NCI-H1092 (cell line): Measurements from ENCODE around the gene ALG12.

ENCODE experiments used
- DNase-seq: peaks from one replicate; lab custom pipeline; 2025; lab: John Stamatoyannopoulos, UW

ALG12 gene

GRCh38 chr22:49929994-49930575, 11.8 kb upstream of the ALG12 start:
- DNase-seq = no peak

DNA sequence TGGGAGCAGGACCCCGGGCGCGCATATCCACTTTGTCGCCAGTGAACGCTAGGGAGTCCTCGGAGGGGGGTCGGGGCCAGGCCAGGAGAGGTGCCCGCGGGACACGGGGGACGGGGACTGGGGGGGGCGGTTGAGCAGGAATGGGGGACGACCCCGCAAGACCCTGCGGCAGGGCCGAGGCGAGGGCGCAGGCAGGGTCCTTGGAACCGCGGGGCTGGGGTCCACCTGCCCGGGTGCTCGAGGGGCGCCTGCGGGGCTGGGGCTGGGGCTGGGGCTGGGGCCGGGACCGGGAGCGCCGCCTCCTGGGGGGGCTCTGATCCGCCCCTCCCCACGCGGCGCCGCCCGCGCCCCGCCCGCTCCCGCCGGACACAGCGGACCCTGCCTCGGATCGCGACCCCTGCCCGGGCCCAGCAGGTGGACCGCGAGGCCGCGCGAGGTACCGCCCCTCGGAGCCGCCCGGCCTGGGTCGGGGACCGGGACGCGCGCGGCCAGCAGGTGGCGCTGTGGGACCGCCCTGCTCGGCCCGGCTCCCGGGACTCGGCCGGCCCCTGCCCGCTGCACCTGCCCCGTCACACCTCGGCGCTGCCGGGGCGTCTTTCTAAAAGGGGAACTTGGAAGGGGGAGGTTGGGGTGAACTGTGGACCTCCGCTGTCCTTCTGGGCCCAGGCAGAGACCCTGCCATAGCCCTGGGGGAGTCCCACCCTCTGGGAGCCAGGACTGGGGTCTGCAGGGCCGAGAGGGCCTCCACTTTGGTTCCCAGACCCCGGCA, 11.2 kb upstream of the ALG12 start:
- DNase-seq = no peak

DNA sequence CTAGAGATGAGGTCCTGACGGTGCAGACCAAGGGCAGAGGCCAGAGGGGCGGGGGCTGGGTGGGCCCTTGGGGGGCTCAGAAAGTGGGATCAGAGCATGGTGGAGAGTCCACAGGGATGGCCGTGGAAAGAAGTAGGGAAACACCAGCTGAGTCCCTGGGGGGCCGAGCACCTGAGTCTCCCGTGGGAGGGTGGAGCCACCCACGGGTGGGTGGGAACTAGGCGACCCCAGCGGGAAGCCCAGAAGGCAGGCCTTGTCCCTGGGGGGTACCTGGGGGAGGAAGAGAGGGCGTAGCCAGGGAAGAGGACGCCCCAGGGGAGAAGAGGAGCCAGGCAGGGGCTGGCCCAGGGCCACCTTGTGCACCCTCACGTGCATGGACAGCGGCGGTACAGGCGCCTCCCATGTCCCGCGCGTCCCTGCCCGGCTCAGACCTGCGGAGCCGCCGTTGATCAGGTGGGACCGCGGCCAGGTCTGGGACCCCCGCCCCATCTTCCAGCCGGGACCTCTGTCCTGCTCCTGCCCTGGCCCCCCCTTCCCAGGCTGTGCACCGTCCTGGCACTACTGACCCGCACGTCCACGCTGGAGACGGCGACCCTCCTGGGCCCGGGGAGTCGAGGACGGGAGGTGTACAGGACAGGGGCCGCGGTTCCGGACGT, 10.4 kb upstream of the ALG12 start:
- no peak for DNase-seq

DNA sequence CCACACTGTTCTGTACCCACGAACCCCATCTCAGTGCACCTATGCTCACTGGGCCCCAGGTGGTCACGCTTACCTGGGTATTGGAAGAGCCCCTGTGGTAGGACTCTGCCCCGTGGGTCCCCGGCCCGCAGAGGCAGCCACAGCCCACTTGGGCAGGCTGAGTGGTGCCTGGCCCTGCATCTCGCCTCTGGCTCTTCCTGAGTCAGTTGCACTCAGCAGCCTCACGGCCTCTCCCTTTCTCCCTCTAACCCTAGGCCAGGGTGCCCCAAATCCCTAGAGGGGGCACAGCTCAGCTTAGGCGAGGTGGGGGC, 9.9 kb upstream of the ALG12 start:
- no peak for DNase-seq

DNA sequence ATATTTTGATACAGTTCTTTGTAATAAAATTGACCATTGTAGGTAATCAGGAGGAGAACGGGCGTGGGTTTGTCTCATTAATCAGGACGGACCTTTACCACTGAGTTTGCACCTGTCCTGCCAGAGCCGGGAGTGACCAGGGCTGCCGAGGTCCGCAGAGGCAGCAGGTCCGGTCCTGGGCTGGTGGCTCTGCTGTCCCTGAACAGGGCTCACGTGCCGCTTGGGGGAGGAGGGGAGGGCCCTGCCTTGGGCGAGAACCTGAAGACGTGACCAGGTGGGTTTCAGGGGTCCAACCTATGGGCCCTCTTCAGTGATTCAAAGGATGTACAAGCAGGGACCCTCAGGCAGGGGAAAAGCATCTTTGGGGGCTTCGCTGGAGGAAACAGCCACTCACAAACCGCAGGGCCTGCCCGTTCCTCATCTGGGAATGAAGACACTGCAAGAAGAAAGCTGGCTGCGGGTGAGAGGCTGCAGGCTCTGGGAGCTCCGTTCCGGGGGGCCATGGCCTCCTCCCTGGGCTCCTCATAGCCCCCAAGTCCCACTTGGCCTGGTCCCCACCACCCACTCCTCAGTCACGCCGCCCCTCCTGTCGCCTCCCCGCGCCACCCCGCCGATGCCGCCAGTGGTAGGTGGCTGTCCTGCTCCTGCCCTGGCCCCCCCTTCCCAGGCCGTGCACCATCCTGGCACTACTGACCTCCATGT, 9.4 kb upstream of the ALG12 start:
- no peak for DNase-seq

DNA sequence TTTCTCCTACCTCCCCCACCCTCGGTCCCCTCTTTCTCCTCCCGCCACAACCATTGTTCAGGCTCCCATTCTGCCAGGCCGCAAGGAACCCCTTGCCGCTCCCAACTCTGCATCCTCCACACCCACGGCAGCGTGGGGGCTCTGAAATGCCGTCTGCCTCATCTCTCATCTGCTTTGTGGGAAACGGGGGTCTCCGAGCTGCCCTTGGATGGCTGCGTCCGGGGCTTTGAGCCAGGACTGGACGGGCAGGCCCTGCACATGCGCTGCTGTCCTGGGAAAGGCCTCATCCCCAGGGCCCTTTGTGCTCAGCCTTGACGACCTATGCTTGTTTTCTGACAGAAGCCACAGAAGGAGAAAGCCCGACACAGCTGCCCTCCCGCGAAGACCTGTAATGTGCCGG, 8.7 kb upstream of the ALG12 start:
- DNase-seq = no peak

DNA sequence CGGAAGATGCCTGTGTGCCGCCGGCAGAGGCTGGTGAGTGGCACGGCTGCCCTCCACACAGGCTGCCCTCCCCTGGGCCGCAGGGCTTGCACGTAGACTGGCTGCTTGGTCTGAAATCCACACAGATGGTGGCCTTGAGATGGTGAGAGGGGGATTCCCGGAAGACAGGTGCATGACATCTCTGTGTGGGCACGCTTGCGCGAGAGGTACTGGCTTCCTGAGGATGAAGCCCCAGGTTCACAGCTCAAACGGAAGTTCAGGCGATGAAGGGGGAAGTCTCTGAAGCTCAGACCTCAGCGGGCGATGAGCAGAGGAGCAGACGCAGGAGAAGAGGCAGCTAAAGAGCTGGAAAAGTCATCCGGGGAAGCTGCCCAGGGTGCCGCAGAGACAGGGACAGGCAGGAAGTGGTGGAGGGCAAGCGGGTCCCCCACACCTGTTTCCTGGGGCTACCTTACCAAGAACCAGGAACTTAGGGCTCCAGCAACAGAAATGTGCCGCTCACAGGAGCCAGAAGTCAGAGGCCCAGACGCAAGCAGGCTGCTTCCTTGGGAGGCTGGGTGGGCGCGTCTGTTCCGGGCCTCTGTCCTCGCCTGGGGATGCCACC, 7.4 kb upstream of the ALG12 start:
- DNase-seq = no peak

GRCh38 chr22:49924113-49924833, 6.0 kb upstream of the ALG12 start:
- DNase-seq = no peak

DNA sequence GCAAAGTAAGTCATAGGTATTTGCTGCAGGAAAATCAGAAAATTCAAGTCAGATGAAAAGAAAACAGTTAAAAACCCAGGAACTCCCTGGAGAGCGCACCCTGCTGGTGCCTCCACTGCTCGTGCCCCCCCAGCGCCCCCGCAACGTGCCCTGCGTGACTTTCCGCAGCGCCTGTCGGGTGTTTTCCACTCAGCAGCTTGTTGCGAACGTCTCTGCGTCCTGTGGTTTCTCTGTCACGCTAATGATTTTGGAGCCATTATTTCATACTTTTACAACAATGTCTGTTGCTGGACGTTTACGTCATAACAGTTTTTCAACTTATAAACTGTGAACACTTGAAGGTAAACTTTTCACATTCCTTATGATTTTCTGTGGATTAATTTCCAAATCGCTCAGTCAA, 5.2 kb upstream of the ALG12 start:
- DNase-seq = no peak

DNA sequence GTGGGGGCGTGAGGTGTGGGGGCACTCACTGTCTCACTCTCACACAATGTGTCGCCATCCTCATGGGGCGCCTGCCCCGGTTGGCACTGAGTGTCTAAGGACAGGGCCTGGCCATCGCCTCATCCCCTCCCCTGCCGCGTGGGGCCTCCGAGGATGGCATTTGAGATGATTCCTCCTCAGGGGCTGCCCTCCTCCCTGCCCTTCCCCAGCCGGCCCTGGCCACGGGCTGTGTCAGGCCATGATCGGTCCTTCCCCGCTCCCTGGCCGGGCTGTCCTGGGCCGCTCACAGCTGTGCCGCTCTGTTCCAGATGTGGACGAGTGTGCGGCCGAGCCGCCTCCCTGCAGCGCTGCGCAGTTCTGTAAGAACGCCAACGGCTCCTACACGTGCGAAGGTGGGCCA, 4.7 kb upstream of the ALG12 start:
- DNase-seq = no peak

- DNase-seq = no peak
Observed at GRCh38 chr22:49922484-49922883, 4.2 kb upstream of the ALG12 start.

GRCh38 chr22:49921508-49922278, 3.5 kb upstream of the ALG12 start:
- no peak for DNase-seq

- no peak for DNase-seq
Observed at GRCh38 chr22:49920859-49921258, 2.6 kb upstream of the ALG12 start.

DNA sequence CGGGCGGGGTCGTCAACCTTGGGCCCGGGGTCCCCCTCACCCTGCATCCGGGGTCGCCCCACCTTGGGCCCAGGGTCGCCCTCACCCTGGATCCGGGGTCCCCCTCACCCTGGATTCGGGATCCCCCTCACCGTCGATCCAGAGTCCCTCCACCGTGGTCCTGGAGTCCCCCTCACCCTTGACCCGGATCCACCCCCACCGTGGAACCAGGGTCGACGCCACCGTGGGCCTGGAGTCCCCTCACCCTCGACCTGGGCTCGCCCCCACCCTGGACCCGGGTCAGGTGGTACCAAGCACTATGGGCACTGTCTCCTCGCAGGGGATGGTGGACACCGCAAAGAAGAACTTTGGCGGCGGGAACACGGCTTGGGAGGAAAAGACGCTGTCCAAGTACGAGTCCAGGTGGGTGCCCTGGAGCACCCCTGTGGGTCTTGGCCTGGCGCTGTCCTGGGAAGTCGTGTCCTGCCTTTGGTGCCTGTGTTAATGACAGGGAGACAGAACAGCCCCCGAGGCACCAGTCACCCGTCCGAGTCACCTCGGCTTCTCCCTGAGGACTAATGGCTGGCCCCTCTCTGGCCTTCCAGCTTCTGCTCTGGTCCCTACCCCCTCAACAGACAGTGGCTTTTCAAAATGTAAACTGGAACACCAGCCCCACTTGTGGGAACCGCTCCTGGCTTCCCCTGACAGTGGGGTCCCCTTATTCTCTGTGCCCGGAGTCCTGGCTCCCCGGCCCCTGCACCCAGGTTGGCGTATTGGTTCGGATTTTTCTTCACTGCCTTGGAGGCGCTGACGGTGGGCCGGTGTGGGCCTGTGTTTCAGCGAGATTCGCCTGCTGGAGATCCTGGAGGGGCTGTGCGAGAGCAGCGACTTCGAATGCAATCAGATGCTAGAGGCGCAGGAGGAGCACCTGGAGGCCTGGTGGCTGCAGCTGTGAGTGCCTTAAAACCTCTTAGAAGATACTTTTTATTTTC, 958 bp upstream of the ALG12 start:
- no peak for DNase-seq

GRCh38 chr22:49916831-49917230, 1.4 kb downstream of the ALG12 start:
- no peak for DNase-seq

- DNase-seq = no peak
Observed at GRCh38 chr22:49915610-49916009, 2.6 kb downstream of the ALG12 start.

- DNase-seq = no peak
Observed at GRCh38 chr22:49914256-49914655, 4.0 kb downstream of the ALG12 start.

- DNase-seq = no peak
Observed at GRCh38 chr22:49913446-49913845, 4.8 kb downstream of the ALG12 start.

DNA sequence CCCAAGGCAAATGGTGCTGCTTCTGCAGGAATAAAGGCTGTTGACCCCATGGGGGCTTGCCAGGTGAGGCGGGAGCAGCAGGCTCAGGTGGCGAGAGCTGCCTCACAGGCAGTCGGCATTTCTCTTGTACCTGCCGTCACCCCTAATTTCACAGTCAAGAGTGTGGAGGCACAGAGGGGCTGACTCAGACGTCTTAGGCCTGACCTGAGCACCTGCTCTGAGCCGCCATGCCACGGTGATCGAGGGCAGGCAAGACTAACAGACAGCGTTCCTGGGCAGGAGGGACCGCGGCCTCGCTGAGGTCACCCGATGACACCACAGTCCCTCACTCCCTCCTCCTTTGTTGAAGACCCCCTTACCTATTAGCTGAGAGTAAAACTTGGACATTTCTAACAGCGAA, 5.2 kb downstream of the ALG12 start:
- DNase-seq = no peak
